Stimulated activated CD8-positive, alpha-beta memory T cell treated with anti-CD3 and anti-CD28 coated beads, Interleukin-15, amount 100 ng/mL, for 24 hours (primary cell): ENCODE data around the gene MGAT5B.
"Not testable (repeated sequence)": the region's sequence is repeated elsewhere in the genome, so short reads cannot be mapped to it uniquely, and the experiment has no call there.

ENCODE experiments used
- DNase-seq: peaks from one replicate; pipeline ENCODE4 v3.0.0-alpha.2; 2020; ENCODE audit warnings: low read depth

Gene MGAT5B

GRCh38 chr17:76848670-76849069 lies 19.5 kb upstream of the MGAT5B start:
- DNase-seq, result no peak

- DNase-seq, result not testable (repeated sequence)
Observed at GRCh38 chr17:76849160-76849559, 19.0 kb upstream of the MGAT5B start.

DNA sequence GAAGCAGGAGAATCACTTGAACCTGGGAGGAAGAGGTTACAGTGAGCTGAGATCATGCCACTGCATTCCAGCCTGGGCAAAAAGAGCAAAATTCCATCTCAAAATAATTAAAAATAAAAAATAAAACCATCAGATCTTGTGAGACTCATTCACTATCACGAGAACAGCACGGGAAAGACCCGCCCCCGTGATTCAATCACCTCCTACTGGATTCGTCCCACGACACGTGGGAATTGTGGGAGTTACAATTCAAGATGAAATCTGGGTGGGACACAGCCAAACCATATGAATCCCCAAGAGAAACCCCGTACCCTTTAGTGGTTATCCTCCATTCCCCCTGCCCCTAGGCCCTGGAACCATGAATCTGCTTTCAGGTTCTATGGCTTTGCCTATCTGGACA lies 15.4 kb upstream of the MGAT5B start:
- no peak for DNase-seq

DNA sequence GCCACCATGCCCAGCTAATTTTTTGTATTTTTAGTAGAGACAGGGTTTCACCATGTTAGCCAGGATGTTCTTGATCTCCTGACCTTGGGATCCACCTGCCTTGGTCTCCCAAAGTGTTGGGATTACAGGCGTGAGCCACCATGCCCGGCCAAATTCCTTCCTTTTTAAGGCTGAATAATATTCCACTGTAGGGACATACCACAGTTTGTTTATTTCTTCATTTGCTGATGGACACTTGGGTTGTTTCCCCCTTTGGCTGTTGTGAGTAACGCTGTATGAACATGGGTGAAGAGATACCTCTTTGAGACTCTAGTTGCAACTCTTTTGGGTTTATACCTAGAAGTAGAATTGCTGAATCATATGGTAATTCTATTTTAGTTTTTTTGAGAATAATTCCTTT lies 13.1 kb upstream of the MGAT5B start:
- DNase-seq, result no peak

DNA sequence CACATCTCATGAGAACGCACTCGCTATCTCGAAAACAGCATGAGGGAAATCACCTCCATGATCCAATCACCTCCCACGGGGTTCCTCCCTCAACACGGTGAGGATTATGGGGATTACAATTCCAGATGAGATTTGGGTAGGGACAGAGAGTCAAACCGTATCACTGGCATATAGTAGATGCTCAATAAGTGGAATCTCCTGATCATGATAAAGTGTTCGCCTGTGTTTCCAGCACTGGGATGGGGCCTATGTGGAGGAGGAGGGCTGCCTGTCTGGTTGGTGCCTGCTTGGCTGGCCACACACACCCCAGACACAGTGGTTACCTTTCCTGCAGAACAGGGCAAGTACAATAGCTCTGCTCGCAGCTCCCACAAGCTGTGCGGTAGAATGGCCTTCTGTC lies 6.1 kb upstream of the MGAT5B start:
- no peak for DNase-seq

DNA sequence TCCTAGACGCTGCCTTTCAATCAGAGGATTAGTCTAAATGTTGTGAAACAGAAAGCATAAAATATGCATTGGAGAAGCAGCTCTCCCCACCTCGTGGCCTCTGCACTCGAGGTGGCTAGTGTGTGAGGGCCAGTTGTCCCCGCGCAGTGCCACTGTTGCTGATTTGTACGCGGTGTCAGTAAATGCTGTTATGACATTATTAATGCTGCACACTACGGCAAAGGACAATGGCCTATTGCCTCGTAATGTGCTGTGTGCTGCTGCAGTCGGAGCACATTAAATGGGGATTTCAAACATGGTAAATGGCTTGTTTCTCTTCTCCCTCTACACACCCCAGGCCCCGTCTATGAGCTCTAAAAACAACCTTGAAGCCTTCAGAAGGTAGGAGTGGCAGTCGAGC lies 5.7 kb upstream of the MGAT5B start:
- DNase-seq, result no peak

- no peak for DNase-seq
Observed at GRCh38 chr17:76864024-76864423, 4.2 kb upstream of the MGAT5B start.

- no peak for DNase-seq
Observed at GRCh38 chr17:76865174-76865573, 3.0 kb upstream of the MGAT5B start.

- no peak for DNase-seq
Observed at GRCh38 chr17:76866203-76866602, 2.0 kb upstream of the MGAT5B start.

- no peak for DNase-seq
Observed at GRCh38 chr17:76866774-76867577, 1.2 kb upstream of the MGAT5B start.

DNA sequence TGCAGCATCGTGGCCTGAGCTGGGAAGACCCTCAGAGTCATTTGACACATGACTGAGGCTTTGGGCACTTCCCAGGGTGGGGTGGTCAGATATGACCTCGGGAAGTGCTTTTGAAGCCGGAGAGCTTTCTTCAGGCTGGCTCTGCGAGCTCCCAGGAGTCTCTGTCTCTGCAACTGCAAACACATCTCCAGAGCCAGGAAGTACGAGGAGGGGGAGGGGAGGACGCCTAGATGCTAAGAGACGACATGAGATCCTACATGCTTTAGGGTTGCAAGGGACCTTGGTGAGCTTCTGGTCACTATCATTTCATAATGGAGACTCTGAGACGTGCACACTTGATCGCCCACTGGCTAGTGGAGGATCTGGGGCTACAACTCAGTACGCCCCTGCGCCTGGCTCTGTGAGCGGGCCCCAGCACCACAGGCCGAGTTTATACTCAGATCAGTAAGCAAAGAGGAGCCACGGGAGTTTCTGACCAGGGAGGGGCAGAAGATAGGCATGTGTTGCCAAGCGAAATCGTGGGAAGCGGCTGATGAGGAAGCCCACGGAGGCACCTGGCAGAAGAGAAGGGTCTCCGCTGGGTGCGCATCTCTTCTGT lies 527 bp upstream of the MGAT5B start:
- DNase-seq, result no peak

GRCh38 chr17:76868669-76869495 lies 678 bp downstream of the MGAT5B start:
- no peak for DNase-seq

DNA sequence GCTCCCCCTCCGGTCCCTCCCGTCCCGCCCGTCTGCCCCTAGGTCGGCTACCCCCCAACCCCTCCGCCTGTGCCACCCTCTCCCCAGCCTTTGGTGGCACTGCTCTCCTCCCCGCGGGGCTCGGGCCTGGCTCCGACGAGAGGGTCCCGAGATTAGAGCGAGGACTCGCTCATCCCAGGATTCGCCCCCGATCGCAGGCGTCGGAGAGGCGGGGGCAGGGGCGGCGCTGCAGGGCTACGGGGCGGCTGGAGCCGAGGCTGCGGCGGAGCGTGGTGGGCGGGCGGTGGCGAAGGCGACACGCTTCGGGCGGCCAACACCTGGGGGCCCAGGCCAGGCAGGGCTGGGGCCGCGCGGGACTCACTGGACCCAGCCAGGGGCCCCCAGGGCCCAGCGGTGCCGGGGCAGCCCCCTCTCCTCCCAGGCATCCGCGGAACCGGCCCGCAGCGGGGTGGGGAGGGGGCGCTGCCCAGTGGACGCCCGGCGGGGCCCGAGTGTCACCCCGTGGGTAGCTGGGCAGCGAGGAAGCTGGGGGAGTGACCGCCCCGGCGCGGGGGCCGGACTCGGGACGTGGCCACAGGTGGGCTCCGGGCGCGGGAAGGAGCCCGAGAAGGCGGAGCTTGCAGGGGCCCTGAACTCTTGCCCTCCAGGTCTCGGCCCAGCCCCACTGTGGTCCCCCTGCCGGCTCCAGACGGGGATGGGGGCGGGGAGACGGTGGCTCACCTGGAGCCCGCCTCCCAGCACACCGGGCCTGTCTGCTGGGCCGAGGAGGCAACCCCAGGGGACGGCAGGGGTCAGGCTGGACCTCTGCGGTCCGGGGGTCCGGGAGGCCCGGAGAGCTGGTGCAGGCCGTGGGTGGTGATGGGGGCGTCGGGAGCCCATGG lies 1.5 kb downstream of the MGAT5B start:
- no peak for DNase-seq

GRCh38 chr17:76870377-76870714 lies 2.1 kb downstream of the MGAT5B start:
- DNase-seq, result no peak

DNA sequence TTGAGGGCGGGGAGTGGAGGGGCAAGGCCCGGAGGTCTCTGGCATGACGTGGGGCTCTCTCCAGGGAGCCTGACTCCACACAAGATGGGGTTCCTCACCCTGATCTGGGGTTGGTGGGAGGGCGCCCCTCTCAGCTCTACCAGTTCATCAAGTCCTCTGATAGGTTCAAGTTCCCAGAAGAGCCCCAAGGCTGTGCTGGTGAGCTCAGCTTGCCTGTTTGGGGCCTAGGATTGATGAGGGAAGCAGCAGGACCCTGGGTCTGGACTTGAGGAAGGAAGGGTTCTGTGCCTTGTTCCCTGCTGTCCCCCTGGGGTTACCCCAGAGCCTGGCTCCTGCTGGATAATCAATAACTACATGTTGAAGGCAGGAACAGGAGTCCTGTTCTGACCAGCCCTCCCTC lies 3.5 kb downstream of the MGAT5B start:
- DNase-seq, result no peak

DNA sequence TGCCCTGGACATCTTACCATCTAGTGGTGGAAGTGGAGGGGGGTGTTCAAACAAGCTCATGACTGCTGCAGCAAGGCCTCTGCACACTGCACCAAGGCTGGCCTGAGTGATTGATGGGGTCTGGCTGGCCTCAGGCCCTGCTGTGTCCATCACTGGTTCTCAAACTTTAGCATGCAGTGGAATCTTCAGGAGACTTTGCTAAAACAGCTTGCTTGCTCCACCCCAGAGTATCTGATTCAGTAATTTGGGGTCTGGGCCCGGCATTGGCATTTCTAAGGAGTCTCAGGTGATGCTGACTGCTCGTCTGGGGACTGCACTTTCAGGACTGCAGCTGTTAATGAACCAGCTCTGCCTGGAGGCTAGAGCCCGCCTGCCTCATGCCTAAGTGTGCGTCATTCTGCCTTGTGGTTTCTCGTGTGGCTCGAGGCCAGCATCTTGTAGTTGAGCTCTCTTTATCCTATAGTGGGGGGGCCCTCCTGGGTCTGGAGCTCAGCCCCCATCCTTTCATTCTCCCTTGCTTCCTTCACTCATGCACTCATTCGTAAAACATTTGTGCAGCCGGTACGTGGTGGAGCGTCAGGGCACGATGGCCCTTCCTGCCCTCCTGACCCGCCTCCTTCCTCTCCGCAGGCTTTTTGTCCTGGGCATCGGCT lies 4.1 kb downstream of the MGAT5B start:
- no peak for DNase-seq

GRCh38 chr17:76872874-76873221 lies 4.6 kb downstream of the MGAT5B start:
- DNase-seq, result no peak

- no peak for DNase-seq
Observed at GRCh38 chr17:76873856-76874255, 5.7 kb downstream of the MGAT5B start.

DNA sequence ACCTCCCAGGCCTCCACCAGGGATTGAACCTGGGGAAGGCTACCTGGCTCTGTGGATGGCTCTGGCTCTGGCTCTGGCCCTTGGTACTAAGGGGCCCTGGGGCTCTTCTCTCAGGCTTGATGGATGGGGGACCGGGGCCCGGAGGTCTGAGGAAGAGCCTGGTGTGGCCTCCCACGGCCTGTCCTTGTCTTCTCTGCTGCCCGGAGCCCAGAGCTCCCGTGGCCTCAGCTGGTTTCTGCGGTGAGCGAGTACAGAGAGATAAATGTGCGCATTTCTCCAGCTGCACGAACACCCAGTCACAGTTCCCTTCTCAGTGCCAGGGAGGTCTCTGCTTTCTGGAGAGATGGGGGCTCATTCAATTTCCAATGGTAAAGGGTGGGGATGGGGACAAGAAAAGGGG lies 9.2 kb downstream of the MGAT5B start:
- no peak for DNase-seq

- no peak for DNase-seq
Observed at GRCh38 chr17:76878568-76878967, 10.4 kb downstream of the MGAT5B start.

DNA sequence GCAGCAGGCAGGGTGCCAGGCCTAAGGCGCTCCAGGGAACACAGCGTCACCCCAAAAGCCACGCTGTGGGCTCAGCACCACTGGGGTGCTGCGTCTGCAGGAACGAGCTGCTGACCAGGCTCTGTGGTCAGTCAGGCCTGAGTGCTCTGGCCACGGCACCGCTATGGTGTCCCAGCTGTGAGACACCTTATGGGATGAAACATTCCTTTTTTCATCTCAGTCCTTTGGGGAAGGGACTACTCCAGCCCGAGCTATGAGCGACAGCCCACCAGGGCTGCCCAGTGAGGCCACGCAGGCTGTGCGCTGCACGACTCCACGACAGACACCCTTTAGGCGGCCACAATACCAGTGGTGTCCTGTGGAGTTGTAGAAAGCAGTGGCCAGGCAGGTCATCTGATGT lies 11.1 kb downstream of the MGAT5B start:
- DNase-seq, result no peak

GRCh38 chr17:76879691-76880090 lies 11.5 kb downstream of the MGAT5B start:
- DNase-seq, result no peak
